ENCODE results near the gene CHPF2.

GRCh38 chr7:151275813-151276577 lies 43.7 kb downstream of the CHPF2 start:
- TF ChIP-seq POLR2A (IDR thresholded peaks at IDR 0.05), result no peak
- no peak for TF ChIP-seq CTCF (IDR thresholded peaks at IDR 0.05)

Data from uterus (tissue), 2 donors.